GM10847 (cell line): ENCODE data around the gene AKR1C1.
"Not testable (repeated sequence)": the region's sequence is repeated elsewhere in the genome, so short reads cannot be mapped to it uniquely, and the experiment has no call there.

Source experiments
- POLR2A ChIP-seq: IDR thresholded peaks from 2 replicates; pipeline ENCODE4 v1.6.1; 2011; ENCODE audit not compliant: insufficient read length; ENCODE audit errors: extremely low read depth

Gene AKR1C1

GRCh38 chr10:4962876-4963814 is at the start of gene AKR1C1:
AKR1C1 (plus strand) TSS chr10:4963415; CDS start chr10:4963445, 30 bp downstream.
- not testable (repeated sequence) for TF ChIP-seq POLR2A

GRCh38 chr10:4914213-4914850 is 48.9 kb upstream of the AKR1C1 start:
- TF ChIP-seq POLR2A, result no peak

GRCh38 chr10:4916086-4916716 is 47.0 kb upstream of the AKR1C1 start:
- no peak for TF ChIP-seq POLR2A

GRCh38 chr10:4918236-4918635 is 45.0 kb upstream of the AKR1C1 start:
- TF ChIP-seq POLR2A, result no peak

DNA sequence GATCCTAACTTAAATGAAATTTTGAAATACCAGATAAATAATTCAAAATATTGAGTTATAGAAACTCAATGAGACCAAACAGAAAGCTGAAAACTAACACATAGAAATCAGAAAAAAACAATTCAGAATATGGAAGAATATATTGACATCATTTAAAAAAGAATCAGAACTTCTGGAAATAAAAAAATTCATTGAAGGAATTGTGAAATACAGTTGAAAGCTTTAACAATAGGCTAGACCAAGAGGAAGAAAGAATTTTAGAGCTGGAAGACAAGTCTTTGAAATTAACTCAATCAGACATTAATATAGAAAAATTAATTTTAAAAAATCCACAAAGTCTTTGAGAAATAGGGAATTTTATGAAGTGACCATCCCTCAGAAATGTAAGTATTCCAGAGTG is 36.8 kb upstream of the AKR1C1 start:
- no peak for TF ChIP-seq POLR2A

GRCh38 chr10:4931587-4931986 is 31.6 kb upstream of the AKR1C1 start:
- TF ChIP-seq POLR2A, result no peak

DNA sequence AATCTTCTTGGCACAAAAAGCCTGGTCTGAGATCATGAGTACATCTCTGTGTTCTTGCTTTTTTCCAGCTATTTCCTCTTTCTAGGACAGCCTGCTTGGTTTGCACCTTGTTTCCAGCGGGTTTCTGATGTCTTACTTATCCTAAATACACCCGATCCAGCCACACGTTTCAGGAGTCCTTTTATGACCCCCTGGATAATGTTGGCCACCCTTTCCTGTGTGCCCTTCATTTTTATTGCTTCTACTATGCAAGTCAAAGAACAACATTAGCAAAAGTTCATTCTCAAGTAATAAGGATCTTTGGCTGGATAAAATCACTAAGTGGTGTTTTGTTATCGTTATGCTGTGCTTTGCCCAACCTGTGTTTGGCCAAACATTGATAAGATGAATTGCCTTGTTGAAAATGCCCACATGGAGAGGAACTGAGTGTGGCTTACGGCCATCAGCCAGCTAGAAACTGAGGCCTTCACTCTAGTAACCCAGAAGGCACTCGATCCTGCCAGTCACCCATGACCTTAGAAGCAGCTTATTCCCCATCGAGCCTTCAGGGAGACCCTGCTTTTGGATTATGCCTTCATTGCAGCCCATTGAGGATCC is 28.7 kb upstream of the AKR1C1 start:
- TF ChIP-seq POLR2A, result no peak

DNA sequence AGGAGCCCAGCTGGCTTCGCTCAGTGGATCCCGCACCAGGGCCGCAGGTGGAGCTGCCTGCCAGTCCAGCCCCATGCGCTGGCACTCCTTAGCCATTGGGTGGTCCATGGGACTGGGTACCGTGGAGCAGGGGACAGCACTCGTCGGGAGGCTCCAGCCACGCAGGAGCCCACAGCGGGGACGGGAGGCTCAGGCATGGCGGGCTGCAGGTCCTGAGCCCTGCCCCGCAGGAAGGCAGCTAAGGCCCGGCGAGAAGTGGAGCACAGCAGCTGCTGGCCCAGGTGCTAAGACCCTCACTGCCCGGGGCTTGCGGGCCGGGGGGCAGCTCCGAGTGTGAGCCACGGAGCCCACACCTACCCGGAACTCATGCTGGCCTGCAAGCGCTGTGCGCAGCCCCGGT is 25.9 kb upstream of the AKR1C1 start:
- no peak for TF ChIP-seq POLR2A

DNA sequence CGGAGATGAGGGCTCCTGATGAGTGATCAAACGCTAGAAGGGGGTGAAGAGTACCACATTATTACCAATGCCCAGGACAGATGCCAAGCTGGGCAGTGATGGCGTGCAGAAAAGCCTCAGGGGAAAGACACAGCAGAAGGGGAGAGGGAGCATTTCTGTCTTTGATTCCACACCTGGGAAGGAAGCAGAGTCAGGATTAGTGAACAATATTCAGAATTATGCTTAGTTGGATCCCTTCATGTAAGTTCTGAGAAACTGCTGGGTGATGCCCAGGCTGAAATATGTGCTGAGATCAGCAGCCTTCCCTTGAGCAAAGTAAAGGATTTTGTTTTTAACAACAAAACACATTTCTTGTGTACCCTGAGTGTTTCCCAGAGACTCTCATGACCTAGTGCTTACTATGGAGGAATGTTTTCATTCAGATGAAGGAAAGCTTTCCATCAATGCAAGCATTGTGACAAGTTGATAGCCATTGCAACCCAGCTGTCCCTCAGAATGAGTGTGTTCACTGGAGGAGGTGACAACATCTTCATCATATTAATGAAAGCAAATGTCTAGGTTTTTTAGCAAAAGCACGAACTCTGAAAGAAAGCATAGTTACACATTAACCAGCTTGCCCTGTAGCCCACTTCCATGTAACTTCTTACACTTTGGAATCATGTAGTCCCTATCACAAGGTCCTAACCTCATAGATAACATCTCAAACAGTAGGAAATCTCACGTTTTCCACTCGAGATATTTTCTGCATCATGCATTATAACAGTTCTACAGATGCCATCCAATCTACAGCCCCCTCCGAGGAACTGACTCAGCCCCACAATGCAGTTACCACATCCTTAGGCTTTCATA is 23.8 kb upstream of the AKR1C1 start:
- TF ChIP-seq POLR2A, result no peak

DNA sequence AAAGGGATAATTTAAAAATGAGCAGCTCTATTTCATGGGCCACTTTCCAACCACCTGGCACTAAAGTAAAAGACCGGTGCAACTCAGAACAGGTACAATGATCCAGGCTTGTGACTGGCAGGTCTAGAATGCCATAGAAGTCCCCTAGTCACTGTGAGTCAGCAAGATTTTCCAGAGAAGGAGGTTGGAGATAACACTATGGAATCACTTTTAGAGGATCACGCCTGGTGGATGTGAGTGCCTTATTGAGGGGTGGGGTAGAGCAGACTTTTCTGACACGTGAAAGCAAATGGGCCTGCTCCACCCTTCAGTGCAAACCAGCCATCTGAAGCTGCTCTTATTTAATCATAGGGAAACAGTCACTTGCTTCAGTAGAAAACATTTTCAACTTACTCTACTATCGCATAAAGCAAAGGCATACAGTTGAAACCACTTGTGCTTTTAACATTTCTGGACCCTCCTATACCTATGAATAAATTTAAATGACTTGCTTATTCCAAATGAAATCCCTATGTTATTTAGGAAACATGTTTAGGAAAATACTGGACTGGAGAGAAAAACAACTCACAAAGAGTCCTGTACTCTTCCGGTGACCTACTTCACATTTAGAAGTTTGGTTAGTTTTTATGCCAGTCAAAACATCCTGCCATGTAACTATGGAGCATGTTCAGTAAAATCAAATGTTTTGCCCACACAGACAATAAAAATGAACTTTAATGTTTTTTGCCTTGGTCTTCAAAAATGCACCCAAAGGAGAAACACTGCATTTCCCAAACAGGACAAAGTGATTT is 21.5 kb upstream of the AKR1C1 start:
- TF ChIP-seq POLR2A, result no peak

DNA sequence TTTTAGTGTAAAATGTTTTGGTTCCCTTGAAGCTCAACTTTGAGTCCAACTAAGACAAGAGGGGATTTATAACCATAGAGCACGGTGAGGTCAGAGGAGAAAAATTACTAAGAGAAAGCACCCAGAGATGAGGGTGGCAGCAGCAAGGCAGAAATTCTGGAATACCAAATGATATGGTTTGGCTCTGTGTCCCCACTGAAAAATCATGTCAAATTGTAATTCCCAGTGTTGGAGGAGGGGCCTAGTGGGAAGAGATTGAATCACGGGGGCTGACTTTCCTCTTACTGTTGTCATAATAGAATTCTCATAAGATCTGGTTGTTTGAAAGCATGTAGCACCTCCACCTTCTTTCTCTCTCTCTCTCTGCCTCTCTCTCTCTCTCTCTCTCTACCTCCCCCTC is 19.4 kb upstream of the AKR1C1 start:
- no peak for TF ChIP-seq POLR2A

GRCh38 chr10:4944841-4945240 is 18.4 kb upstream of the AKR1C1 start:
- no peak for TF ChIP-seq POLR2A

DNA sequence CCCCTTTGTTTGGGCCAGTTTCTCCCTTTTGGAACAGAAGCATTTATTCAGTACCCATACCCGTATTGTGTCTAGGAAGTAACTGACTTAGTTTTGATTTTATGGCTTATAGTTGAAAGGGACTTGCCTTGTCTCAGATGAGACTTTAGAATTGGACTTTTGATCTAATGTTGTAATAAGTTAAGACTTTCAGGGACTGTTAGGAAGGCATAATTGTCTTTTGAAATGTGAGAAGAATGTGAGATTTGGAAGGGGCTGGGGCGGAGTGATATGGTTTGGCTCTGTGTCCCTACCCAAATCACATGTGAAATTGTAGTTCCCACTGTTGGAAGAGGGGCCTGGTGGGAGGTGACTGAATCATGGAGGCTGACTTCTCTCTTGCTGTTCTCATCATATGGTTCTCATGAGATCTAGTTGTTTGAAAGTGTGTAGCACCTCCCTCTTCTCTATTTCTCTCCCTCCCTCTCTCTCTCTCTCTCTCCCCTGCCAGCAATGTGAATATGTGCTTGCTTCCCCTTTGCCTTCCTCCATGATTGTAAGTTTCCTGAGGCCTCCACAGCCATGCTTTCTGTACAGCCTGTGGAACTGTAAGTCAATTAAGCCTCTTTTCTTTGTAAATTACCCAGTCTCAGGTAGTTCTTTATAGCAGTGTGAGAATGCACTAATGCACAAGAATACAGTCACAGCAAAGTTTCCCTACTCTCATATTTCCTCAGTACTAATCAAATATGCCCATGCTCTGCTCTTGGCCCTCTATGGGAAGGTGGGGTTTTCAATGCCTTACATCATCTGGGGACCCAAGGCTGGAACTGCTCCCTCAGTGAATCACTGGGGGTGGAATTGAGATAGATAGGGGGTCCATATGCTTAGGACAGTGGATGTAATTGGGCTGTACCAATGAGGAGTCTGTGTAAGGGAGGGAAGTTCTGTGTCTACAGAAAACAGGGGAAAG is 17.2 kb upstream of the AKR1C1 start:
- TF ChIP-seq POLR2A, result no peak
